ENCODE measurements around the gene PTPRB. TPM values are rescaled to one million over a fixed set of nuclear protein-coding genes. Genes with fewer than 3 reads are reported as not detected.
A peak's percentile ranks its signal among the peaks of the same experiment; 100 is the strongest.

Gene PTPRB
- total RNA-seq, result 10 to 100 TPM; 18.4 to 36.1 (median 33.6) TPM

DNA sequence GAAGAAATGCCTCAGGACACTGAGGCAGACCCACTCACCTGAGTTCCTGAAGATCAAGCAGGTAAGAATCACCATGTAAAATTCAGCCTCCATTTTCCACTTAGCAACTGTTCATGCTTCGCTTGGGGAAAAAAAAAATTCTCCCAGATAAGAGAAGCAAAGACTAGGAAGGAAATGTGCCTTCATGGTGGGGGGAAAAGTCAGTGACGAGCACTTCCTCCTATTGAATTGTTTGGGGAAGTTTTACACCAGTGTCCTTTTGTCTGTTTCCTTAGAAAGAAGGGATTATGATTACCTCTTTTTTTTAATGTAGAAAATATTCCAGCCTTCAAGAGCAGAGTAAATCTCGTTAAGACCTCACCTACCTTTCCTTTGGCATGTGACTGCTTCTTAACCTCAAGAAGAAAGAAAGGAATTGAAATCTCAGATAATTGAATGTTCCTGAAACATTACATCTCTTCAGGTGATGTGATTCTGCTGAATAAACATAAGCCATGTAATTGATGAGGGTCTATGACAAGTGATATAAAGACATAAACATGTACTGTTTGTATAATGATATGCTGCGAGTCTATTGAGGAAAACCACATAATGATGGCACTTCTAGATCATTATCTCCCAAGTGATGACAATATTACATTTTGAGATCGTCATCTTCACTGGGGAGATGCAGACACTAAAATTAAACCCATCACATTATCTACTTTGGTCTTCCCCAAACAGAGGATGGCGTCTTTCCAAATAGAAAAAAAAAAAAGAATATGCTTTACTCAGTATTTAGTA is at the start of gene PTPRB:
TSS of gene PTPRB (minus strand) at position 127 of the 783 bp plus-strand sequence. CDS start at position 93, 34 bp downstream.
- intact Hi-C loops (cut with DNase I; ENCODE audit: low total_unique reads), result no loop called here

DNA sequence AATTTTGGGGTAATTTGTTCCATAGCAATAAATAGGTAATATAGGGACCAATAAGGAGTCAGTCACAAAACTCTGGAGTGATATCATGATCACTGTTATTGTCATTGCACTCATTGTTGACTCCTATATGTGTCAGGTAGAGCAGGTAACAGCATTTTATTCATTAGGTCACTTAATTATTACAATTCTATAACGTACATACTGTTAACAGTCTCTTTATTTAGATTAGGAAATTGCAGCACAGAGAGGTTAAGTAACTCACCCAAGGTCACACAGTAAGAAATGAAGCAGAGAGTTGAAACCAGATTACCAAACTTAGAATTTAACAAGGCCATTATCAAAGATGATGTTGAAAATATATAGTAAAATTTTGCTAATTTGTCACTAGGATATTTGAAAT is 49.7 kb upstream of the PTPRB start:
- no peak overlapping the region for H3K27ac ChIP-seq
- no peaks in the 10 kb centered on the region for H3K9me3 ChIP-seq
- no peak overlapping the region for H3K4me3 ChIP-seq
- no peak for DNase-seq (ENCODE audit: low spot score in 2 of 2)
- TF ChIP-seq, protein P1, sequence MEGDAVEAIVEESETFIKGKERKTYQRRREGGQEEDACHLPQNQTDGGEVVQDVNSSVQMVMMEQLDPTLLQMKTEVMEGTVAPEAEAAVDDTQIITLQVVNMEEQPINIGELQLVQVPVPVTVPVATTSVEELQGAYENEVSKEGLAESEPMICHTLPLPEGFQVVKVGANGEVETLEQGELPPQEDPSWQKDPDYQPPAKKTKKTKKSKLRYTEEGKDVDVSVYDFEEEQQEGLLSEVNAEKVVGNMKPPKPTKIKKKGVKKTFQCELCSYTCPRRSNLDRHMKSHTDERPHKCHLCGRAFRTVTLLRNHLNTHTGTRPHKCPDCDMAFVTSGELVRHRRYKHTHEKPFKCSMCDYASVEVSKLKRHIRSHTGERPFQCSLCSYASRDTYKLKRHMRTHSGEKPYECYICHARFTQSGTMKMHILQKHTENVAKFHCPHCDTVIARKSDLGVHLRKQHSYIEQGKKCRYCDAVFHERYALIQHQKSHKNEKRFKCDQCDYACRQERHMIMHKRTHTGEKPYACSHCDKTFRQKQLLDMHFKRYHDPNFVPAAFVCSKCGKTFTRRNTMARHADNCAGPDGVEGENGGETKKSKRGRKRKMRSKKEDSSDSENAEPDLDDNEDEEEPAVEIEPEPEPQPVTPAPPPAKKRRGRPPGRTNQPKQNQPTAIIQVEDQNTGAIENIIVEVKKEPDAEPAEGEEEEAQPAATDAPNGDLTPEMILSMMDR (IDR thresholded peaks at IDR 0.05), result no peak
- TF ChIP-seq POLR2A (IDR thresholded peaks at IDR 0.05), result no peak
- intact Hi-C loops (cut with DNase I; ENCODE audit: low total_unique reads), result no loop called here
- H3K4me1 ChIP-seq, result no peaks in the 10 kb centered on the region
- no peaks in the 10 kb centered on the region for H3K36me3 ChIP-seq
- H3K27me3 ChIP-seq, result no peaks in the 10 kb centered on the region

More for the DNA sequence above, at the start of gene PTPRB:
- H3K9me3 ChIP-seq, result no peaks in the 10 kb centered on the region
- DNase-seq (ENCODE audit: low spot score in 2 of 2), result no peak
- H3K27me3 ChIP-seq, result no peaks in the 10 kb centered on the region
- TF ChIP-seq POLR2AphosphoS5 (IDR thresholded peaks at IDR 0.05) (no peak), POLR2A (IDR thresholded peaks at IDR 0.05) (no peak)
- TF ChIP-seq, protein P1 (IDR thresholded peaks at IDR 0.05), result no peak
- H3K4me3 ChIP-seq, result peak within 1 kb of the TSS; percentile 19 to 27 (median 22)
- no peaks in the 10 kb centered on the region for H3K36me3 ChIP-seq
- no peaks in the 10 kb centered on the region for H3K4me1 ChIP-seq
- peak within 1 kb of the TSS in 1 of 2 donors; percentile 6 for H3K27ac ChIP-seq

DNA sequence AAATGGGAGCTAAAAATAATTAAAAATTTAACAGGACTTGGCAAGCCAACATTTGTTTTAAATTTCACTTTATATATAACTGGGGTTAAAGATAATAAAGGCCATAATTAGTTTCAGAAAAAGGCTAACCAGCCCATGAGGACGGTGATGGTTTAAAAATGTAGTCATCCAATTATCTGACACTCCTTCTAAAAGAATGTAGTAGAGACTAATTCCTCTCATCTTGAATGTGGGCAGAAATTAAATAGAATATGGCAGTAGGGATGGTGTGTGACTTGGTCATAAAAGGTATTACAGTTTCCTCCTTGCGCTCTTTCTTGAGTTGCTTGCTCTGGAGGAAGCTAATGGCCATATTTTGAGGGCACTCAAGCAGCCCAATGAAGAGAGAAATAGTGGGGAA is 49.1 kb upstream of the PTPRB start:
- Histone ChIP-seq H3K9me3 (no peaks in the 10 kb centered on the region), H3K4me1 (no peaks in the 10 kb centered on the region), H3K4me3 (no peak overlapping the region), H3K27me3 (no peaks in the 10 kb centered on the region), H3K27ac (no peak overlapping the region), H3K36me3 (no peaks in the 10 kb centered on the region)
- no peak for DNase-seq (ENCODE audit: low spot score in 2 of 2)
- intact Hi-C loops (cut with DNase I; ENCODE audit: low total_unique reads), result no loop called here
- no peak for TF ChIP-seq POLR2AphosphoS5 (IDR thresholded peaks at IDR 0.05)
- TF ChIP-seq, protein P1 (IDR thresholded peaks at IDR 0.05), result no peak
- TF ChIP-seq POLR2A (IDR thresholded peaks at IDR 0.05), result no peak

DNA sequence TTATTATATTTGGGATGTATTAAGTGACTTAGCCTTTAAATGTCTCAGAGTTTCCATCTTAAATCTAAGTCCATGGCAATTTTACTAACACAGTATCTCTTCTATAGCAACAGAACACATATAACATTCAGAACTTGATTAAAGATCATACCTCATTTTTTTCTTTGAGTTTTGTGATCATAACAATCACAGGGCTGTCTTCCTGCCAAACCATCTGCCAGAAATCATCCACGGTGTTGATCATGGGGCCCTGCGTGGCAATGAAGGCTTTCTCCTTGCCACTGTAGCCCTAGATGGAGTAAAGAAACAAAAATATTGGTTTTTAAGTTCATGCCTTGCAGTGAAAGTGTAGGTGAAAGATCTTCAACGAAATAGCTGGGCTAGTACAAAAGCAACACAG is 46.7 kb upstream of the PTPRB start:
- no peak for DNase-seq (ENCODE audit: low spot score in 2 of 2)
- Histone ChIP-seq H3K27ac (no peak overlapping the region), H3K36me3 (no peaks in the 10 kb centered on the region), H3K9me3 (no peaks in the 10 kb centered on the region), H3K27me3 (no peaks in the 10 kb centered on the region), H3K4me3 (no peak overlapping the region), H3K4me1 (no peaks in the 10 kb centered on the region)
- intact Hi-C loops (cut with DNase I; ENCODE audit: low total_unique reads), result no loop called here
- no peak for TF ChIP-seq POLR2A (IDR thresholded peaks at IDR 0.05)
- TF ChIP-seq POLR2AphosphoS5 (IDR thresholded peaks at IDR 0.05), result no peak
- TF ChIP-seq, protein P1 (IDR thresholded peaks at IDR 0.05), result no peak

DNA sequence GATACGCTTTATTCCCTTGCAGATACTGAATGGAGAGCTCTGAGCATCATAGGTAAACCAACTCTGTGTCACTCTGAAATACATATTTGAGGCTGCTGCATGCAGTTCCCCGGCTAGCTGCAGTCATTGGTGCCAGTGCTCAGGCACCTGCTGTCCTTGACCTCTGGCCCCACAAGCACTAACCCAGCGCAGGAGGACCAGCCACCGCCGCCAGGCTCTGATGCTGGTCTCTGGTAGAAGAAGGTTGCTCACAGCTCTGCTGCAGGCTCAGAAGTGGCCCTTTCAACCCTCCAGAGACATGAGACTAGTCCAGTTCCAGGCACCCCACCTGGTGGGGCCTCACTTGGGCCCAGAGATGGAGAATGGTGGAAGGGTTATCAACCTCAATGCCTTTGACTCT is 34.5 kb upstream of the PTPRB start:
- Histone ChIP-seq H3K9me3 (no peaks in the 10 kb centered on the region), H3K27me3 (no peaks in the 10 kb centered on the region), H3K27ac (no peak overlapping the region), H3K4me3 (no peak overlapping the region), H3K4me1 (no peaks in the 10 kb centered on the region), H3K36me3 (no peaks in the 10 kb centered on the region)
- DNase-seq (ENCODE audit: low spot score in 2 of 2), result no peak
- TF ChIP-seq, protein P1 (IDR thresholded peaks at IDR 0.05), result no peak
- TF ChIP-seq POLR2AphosphoS5 (IDR thresholded peaks at IDR 0.05), result no peak
- no peak for TF ChIP-seq POLR2A (IDR thresholded peaks at IDR 0.05)
- intact Hi-C loops (cut with DNase I; ENCODE audit: low total_unique reads), result no loop called here
